IMR-90 (cell line): ENCODE results near the gene GFOD2. TPM values are rescaled to one million over a fixed set of nuclear protein-coding genes. Genes with fewer than 3 reads are reported as not detected.

Experiments
- ATAC-seq: fragments of 200-7000 bp; cut with Tn5 transposase; 2 replicates; pipeline ENCODE4 v1.9.1; 2020; ENCODE audit warnings: low read depth, mild to moderate bottlenecking, moderate library complexity
- BruUV-seq: library from RNA; stranded (reverse); fragments of 400-500 nt; replicated peaks from 2 replicates; lab custom pipeline; 2021; lab: Mats Ljungman, UMichigan
- CTCF ChIA-PET: fragments of 300-600 bp; formaldehyde crosslinking; extraction: SDS; loops from one replicate; lab custom pipeline; 2021; ENCODE audit warnings: antibody characterized with exemption; lab: Yijun Ruan, JAX
- POLR2A ChIA-PET: fragments of 300-600 bp; sonication (Branson Sonifier 250); formaldehyde crosslinking; loops from one replicate; lab custom pipeline; 2022; ENCODE audit warnings: antibody characterized with exemption; ENCODE audit not compliant: unreplicated experiment; lab: Charles Lee
- DNase-seq: peaks from one replicate; pipeline ENCODE4 v3.0.0; 2013
- H2AFZ ChIP-seq: replicated peaks from 2 replicates; pipeline ENCODE3; 2013; ENCODE audit warnings: low read length, mild to moderate bottlenecking; ENCODE audit not compliant: poor library complexity
- H2AK5ac ChIP-seq: 2 replicates; pipeline ENCODE4 v1.6.1; 2013; ENCODE audit warnings: low read depth, low read length, inconsistent platforms
- H2AK9ac ChIP-seq: replicated peaks from 2 replicates; pipeline ENCODE3; 2013; ENCODE audit warnings: mild to moderate bottlenecking, low read depth, low read length, moderate library complexity; ENCODE audit not compliant: poor library complexity
- H2BK120ac ChIP-seq: 2 replicates; pipeline ENCODE4 v1.6.1; 2013; ENCODE audit warnings: low read depth, low read length, inconsistent platforms
- H2BK15ac ChIP-seq: 3 replicates; pipeline ENCODE4 v1.6.1; 2013; ENCODE audit warnings: low read depth, low read length, inconsistent platforms
- H2BK20ac ChIP-seq: 2 replicates; pipeline ENCODE4 v1.6.1; 2013; ENCODE audit warnings: low read depth, mild to moderate bottlenecking, inconsistent platforms, low read length, moderate library complexity
- H2BK5ac ChIP-seq: 2 replicates; pipeline ENCODE4 v1.6.1; 2013; ENCODE audit warnings: mild to moderate bottlenecking, low read depth, low read length, inconsistent platforms; ENCODE audit not compliant: poor library complexity, severe bottlenecking
- H3K14ac ChIP-seq: replicated peaks from 2 replicates; pipeline ENCODE4 v1.6.1; 2013; ENCODE audit warnings: low read depth, low read length, inconsistent platforms
- H3K18ac ChIP-seq: 2 replicates; pipeline ENCODE4 v1.6.1; 2013; ENCODE audit warnings: low read depth, low read length, control low read depth
- H3K23ac ChIP-seq: 2 replicates; pipeline ENCODE4 v1.6.1; 2013; ENCODE audit warnings: low read depth, low read length, inconsistent platforms
- H3K27ac ChIP-seq: 2 replicates; pipeline ENCODE4 v1.5.1; 2013; ENCODE audit warnings: mild to moderate bottlenecking, control low read depth, low read length; ENCODE audit not compliant: insufficient read depth
- H3K27me3 ChIP-seq: 2 replicates; pipeline ENCODE4 v1.6.1; 2013; ENCODE audit warnings: low read length; ENCODE audit not compliant: control insufficient read depth, insufficient read depth
- H3K36me3 ChIP-seq: 2 replicates; pipeline ENCODE4 v1.6.1; 2013; ENCODE audit warnings: low read length, mixed read lengths; ENCODE audit not compliant: control insufficient read depth, insufficient read depth
- H3K4ac ChIP-seq: 2 replicates; pipeline ENCODE4 v1.6.1; 2013; ENCODE audit warnings: low read depth, low read length, inconsistent platforms
- H3K4me1 ChIP-seq: 2 replicates; pipeline ENCODE4 v1.6.1; 2013; ENCODE audit warnings: low read length, mixed read lengths; ENCODE audit not compliant: control insufficient read depth, insufficient read depth
- H3K4me2 ChIP-seq: 2 replicates; pipeline ENCODE4 v1.6.1; 2013; ENCODE audit warnings: low read depth, mild to moderate bottlenecking, control low read depth, low read length, moderate library complexity
- H3K4me3 ChIP-seq: 2 replicates; pipeline ENCODE4 v1.5.1; 2013; ENCODE audit warnings: low read depth, mild to moderate bottlenecking, control low read depth, low read length, moderate library complexity; ENCODE audit not compliant: insufficient read depth
- H3K56ac ChIP-seq: 2 replicates; pipeline ENCODE4 v1.6.1; 2013; ENCODE audit warnings: low read length, inconsistent platforms; ENCODE audit not compliant: insufficient read depth; ENCODE audit errors: extremely low read depth
- H3K79me1 ChIP-seq, 2 experiments: 2 replicates each; pipeline ENCODE4 v1.6.1; 2013; ENCODE audit warnings: low read length in 2 of 2, inconsistent platforms in 1 of 2, low read depth in 1 of 2
- H3K9ac ChIP-seq: 2 replicates; pipeline ENCODE4 v1.6.1; 2013; ENCODE audit warnings: low read depth, low read length, control low read depth
- H3K9me1 ChIP-seq: 2 replicates; pipeline ENCODE4 v1.6.1; 2013; ENCODE audit warnings: low read length, inconsistent platforms; ENCODE audit not compliant: insufficient read depth
- H3K9me3 ChIP-seq: 2 replicates; pipeline ENCODE4 v1.6.1; 2013; ENCODE audit warnings: low read length; ENCODE audit not compliant: control insufficient read depth, insufficient read depth
- H4K20me1 ChIP-seq: 2 replicates; pipeline ENCODE4 v1.6.1; 2013; ENCODE audit warnings: low read length, inconsistent platforms; ENCODE audit not compliant: insufficient read depth
- H4K5ac ChIP-seq: 2 replicates; pipeline ENCODE4 v1.6.1; 2013; ENCODE audit warnings: mild to moderate bottlenecking, low read depth, low read length, control low read depth
- H4K8ac ChIP-seq, 2 experiments: 2 replicates each; pipeline ENCODE4 v1.6.1; 2013; ENCODE audit warnings: low read depth in 2 of 2, low read length in 2 of 2, control low read depth in 1 of 2, inconsistent platforms in 1 of 2
- H4K91ac ChIP-seq: 2 replicates; pipeline ENCODE4 v1.6.1; 2013; ENCODE audit warnings: low read depth, low read length, inconsistent platforms; ENCODE audit not compliant: insufficient read depth
- MXI1 ChIP-seq: IDR thresholded peaks from 2 replicates; pipeline ENCODE4 v1.6.1; 2012; ENCODE audit warnings: low read depth, mild to moderate bottlenecking, low read length, moderate library complexity, borderline replicate concordance
- NFE2L2 ChIP-seq: fragments of 150-350 bp; IDR thresholded peaks from 2 replicates; pipeline ENCODE4 v1.6.1; 2016; ENCODE audit warnings: low read depth, mild to moderate bottlenecking, low read length
- RAD21 ChIP-seq: IDR thresholded peaks from 2 replicates; pipeline ENCODE4 v1.6.1; 2012; ENCODE audit warnings: low read length, improper control_type of control experiment
- RCOR1 ChIP-seq: IDR thresholded peaks from 2 replicates; pipeline ENCODE4 v1.6.1; 2012; ENCODE audit warnings: mild to moderate bottlenecking, low read length, improper control_type of control experiment; ENCODE audit not compliant: insufficient replicate concordance
- RFX5 ChIP-seq: IDR thresholded peaks from 2 replicates; pipeline ENCODE4 v1.8.0; 2012; ENCODE audit warnings: low read depth, mild to moderate bottlenecking, low read length, moderate library complexity
- SMC3 ChIP-seq: fragments of 150-350 bp; IDR thresholded peaks from 2 replicates; pipeline ENCODE4 v1.6.1; 2016; ENCODE audit warnings: low read depth, mild to moderate bottlenecking, antibody characterized with exemption, low read length, moderate library complexity
- WGBS, 2 experiments: methylation state at CpG; one replicate each; pipeline versions ENCODE4 v1.1.5 to v1.1.7; 2013; ENCODE audit warnings: missing lambda C conversion rate in 2 of 2; ENCODE audit not compliant: insufficient read length in 1 of 2; ENCODE audit errors: extremely low coverage in 2 of 2; 5-methylcytosine and 5-hydroxymethylcytosine counted together
- dilution Hi-C: fragments of 300-500 bp; cut with HindIII; formaldehyde crosslinking; loops from one replicate; pipeline ENCODE4 v1.14.3; 2018; ENCODE audit warnings: low sequenced_read_pairs; ENCODE audit not compliant: unreplicated experiment
- in situ Hi-C: fragments of 300-500 bp; cut with MboI; formaldehyde crosslinking; loops from 3 replicates; pipeline ENCODE4 v1.14.3; 2019; ENCODE audit warnings: low sequenced_read_pairs, inconsistent platforms, mixed read lengths
- intact Hi-C: fragments of 100-400 bp; cut with micrococcal nuclease; formaldehyde crosslinking; loops from 2 replicates; pipeline ENCODE4 v1.10.0; 2022
- polyA plus RNA-seq, 3 experiments: library from polyadenylated mRNA; depleted of rRNA; stranded (reverse); fragments of >200 nt; gene quantifications; 2 replicates each; pipeline ENCODE4 v1.2.3, GENCODE V29; 2012; ENCODE audit warnings: low replicate concordance in 1 of 3
- total RNA-seq: library from RNA; depleted of rRNA; stranded (reverse); fragments of >200 nt; gene quantifications from 2 replicates; pipeline ENCODE4 v1.2.3, GENCODE V29; 2012

GFOD2 gene
- total and polyA plus RNA-seq, 2 of the 4 experiments (the other 2 are of a cell fraction), result 12.3 to 18.1 TPM

GRCh38 chr16:67764158-67764667 is 45.1 kb upstream of the GFOD2 start:
- ChIA-PET CTCF (no interaction called here), POLR2A (no interaction called here)
- H2AK5ac ChIP-seq, result no peak overlapping the region
- 95% methylated on average over 4 of the region's 7 CpGs; no CpG with 5 or more reads in 1 of the 2 experiments for WGBS, 2 experiments
- no peak overlapping the region for H3K18ac ChIP-seq
- no peak overlapping the region for H3K27ac ChIP-seq
- no peaks in the 10 kb centered on the region for H3K27me3 ChIP-seq
- ATAC-seq (no peak), DNase-seq (no peak)
- peaks cover 4% of the 10 kb centered on the region; the same call in 1 of the 2 replicates for H3K36me3 ChIP-seq
- intact Hi-C loops (no loop called here), in situ Hi-C loops (no loop called here), dilution Hi-C loops (no loop called here)
- no peak for TF ChIP-seq RFX5
- no peak for TF ChIP-seq RCOR1
- TF ChIP-seq NFE2L2, result no peak
- TF ChIP-seq RAD21, result no peak
- TF ChIP-seq MXI1, result no peak
- TF ChIP-seq SMC3, result no peak
- no peak overlapping the region for H3K4me2 ChIP-seq
- no peak overlapping the region for H3K9ac ChIP-seq
- H3K79me1 ChIP-seq, result peaks cover 8 to 37% of the 10 kb centered on the region in 2 experiments; a peak in 3 of 4 replicates
- no TSS peak for BruUV-seq
- no peak overlapping the region for H4K5ac ChIP-seq
- H4K8ac ChIP-seq, result no peak overlapping the region
- no peak overlapping the region for H2BK15ac ChIP-seq
- H4K91ac ChIP-seq, result no peak overlapping the region
- no peak overlapping the region for H3K4ac ChIP-seq
- no peaks in the 10 kb centered on the region for H3K9me3 ChIP-seq
- no peak overlapping the region for H3K56ac ChIP-seq
- no peak overlapping the region for H3K14ac ChIP-seq
- H3K23ac ChIP-seq, result no peak overlapping the region
- no peak overlapping the region for H2BK5ac ChIP-seq
- no peak overlapping the region for H2BK120ac ChIP-seq
- H2AK9ac ChIP-seq, result no peak overlapping the region
- peaks cover 9% of the 10 kb centered on the region; the same call in 1 of the 2 replicates for H3K9me1 ChIP-seq
- H3K4me3 ChIP-seq, result no peak overlapping the region
- no peak overlapping the region for H2BK20ac ChIP-seq
- no peaks in the 10 kb centered on the region for H3K4me1 ChIP-seq
- H2AFZ ChIP-seq, result no peak overlapping the region
- peaks cover 14% of the 10 kb centered on the region for H4K20me1 ChIP-seq
